AG09309 (cell line): ENCODE measurements around the gene FAM222B.

Experiments used
- DNase-seq: peaks from one replicate; pipeline ENCODE4 v3.0.0-alpha.2; 2010; ENCODE audit warnings: low read depth
- H3K4me3 ChIP-seq: 2 replicates; pipeline ENCODE4 v1.5.1; 2011; ENCODE audit warnings: mild to moderate bottlenecking, low read depth, low read length, moderate library complexity; ENCODE audit not compliant: control insufficient read depth
- TF ChIP-seq, protein P1 (sequence below): IDR thresholded peaks from 2 replicates; pipeline ENCODE4 v1.5.1; 2011; ENCODE audit warnings: mild to moderate bottlenecking, low read depth, low read length, inconsistent platforms; ENCODE audit not compliant: insufficient read depth, control insufficient read depth; ENCODE audit errors: missing control alignments

The FAM222B gene

DNA sequence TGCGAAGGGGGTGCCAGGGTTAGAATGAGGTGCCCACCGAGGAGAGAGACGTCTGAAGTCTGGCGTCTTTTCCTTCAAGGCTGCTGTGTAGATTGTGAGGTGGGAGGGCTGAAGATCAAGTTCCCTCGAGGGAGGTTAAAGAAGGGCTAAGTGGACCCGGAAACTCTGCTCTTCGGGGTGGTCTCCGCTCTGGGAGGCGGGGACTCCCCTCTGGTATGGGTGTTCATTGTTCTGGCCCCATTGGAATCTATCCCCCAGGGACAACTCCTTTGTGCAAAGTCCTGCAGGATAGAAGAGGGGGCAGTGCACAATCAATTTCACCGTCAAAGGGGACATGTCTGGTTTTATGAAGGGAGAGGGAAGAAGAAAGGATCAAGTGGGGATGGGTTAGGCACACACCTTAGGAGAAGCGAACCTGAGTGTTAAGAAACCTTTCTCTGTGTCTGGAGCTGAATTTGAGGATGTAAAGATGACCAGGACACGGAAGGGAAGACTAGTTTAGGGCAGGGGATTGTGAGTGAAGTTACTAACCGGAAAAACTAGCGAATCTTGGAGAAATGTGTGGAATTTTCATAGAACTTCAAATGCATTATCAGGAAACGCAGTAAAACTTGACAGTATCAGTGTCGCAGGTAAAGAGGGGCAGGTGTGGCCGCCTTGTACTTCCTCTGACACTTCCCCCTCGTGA lies 124.1 kb downstream of the FAM222B start:
- DNase-seq = no peak
- H3K4me3 ChIP-seq = peak overlapping the region; percentile 58

DNA sequence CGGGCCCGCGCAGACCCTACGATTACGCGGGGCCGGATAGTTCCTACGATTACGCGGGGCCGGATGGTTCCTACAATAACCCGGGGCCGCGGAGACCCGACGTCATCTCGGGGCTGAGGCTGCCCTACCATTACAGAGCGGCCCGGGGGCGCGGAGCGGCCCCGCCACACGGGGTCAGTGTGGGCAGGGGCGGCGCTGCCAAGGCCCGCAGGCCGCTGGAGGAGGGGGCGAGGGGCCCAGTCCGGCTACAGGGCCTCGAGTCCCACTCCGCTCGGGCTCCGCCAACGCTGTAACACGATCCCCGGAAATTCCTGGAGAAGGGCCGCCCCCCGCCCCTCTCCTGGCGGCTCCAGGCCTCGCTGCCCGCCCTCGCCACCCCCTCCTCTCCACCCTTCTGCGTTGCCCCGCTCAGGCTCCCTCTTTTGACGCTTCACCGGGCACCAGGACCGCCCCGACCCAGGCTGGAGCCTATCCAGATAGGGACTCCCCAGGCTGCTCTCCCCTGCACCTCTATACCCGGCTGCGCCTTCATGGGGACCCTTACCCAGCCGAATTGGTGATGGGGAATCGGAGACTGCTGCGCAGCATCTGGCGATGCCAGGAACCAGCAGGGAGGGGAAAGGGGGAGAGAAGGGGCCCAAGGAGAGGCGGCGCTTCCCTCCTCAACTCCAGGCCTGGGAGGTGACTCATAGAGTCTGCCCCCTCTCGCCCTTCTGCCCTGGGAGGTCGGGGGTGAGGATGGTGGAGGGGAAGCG lies 124.8 kb downstream of the FAM222B start, which contains the start of gene RAB34:
Gene RAB34 (minus strand): TSS at position 291 of the 755 bp plus-strand sequence. CDS start 602 bp downstream, outside the sequence.
- peak; percentile 52 for DNase-seq
- TF ChIP-seq, protein P1, sequence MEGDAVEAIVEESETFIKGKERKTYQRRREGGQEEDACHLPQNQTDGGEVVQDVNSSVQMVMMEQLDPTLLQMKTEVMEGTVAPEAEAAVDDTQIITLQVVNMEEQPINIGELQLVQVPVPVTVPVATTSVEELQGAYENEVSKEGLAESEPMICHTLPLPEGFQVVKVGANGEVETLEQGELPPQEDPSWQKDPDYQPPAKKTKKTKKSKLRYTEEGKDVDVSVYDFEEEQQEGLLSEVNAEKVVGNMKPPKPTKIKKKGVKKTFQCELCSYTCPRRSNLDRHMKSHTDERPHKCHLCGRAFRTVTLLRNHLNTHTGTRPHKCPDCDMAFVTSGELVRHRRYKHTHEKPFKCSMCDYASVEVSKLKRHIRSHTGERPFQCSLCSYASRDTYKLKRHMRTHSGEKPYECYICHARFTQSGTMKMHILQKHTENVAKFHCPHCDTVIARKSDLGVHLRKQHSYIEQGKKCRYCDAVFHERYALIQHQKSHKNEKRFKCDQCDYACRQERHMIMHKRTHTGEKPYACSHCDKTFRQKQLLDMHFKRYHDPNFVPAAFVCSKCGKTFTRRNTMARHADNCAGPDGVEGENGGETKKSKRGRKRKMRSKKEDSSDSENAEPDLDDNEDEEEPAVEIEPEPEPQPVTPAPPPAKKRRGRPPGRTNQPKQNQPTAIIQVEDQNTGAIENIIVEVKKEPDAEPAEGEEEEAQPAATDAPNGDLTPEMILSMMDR = peak; percentile 13
- H3K4me3 ChIP-seq = peak within 1 kb of the TSS; percentile 58

More for the DNA sequence above, 124.1 kb downstream of the FAM222B start:
- TF ChIP-seq, protein P1 = no peak

DNA sequence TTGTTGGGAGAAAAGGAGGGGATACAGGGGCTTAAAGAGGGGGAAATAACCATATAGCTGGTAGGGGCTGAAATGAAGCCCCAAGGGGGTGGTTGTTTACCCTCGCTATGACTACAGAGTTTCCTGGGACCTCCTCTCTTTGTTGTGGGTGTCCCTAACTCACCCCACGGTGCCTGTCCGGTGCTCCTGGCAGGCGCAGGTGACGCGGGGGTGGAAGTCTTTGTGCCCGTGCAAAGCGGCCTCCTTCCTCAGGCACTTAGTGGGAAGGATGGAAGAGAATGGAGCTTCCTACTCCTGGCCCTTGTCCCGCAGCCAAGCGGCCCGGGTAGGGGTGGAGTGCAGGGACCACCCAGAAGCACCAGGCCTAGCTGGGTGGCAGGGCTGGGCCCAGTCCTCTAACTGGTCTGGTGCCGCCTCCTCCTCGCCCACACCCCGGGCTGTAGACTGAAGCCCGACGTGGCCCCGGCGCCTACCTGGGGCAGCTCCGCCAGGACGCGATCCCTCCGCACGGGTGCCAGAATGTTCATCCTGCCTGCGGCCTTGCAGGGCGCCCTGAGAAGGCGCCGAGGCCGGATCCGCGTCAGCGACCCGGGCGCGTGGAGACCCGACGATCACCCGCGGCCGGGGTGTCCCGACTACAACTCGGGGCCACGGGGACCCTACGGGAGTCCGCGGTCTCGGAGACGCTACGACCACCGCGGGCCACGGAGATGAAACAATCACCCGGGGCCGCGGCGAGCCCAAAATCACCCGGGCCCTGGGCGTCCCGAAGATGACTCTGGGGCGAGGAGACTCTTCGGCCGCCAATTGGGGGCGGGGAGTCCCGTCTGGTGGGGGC lies 125.6 kb downstream of the FAM222B start:
- H3K4me3 ChIP-seq = peak overlapping the region; percentile 58
- TF ChIP-seq, protein P1 = no peak
- DNase-seq = no peak

DNA sequence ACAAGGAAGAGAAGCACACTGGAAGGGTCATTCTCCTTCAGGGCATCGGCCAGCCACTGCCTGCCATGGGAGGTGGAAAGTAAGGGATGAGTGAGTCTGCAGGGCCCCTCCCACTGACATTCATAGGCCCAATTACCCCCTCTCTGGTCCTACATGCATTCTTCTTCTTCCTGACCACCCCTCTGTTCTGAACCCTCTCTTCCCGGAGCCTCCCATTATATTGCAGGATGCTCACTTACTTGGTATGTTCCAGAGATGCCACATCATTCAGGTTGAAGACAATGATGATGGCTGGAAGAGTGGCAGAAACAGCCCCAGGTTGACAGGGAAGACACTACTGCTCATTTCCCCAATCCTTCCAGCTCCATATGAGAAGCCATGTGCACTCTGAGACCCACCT lies 127.4 kb downstream of the FAM222B start:
- TF ChIP-seq, protein P1 = no peak
- no peak for DNase-seq
- no peak overlapping the region for H3K4me3 ChIP-seq

DNA sequence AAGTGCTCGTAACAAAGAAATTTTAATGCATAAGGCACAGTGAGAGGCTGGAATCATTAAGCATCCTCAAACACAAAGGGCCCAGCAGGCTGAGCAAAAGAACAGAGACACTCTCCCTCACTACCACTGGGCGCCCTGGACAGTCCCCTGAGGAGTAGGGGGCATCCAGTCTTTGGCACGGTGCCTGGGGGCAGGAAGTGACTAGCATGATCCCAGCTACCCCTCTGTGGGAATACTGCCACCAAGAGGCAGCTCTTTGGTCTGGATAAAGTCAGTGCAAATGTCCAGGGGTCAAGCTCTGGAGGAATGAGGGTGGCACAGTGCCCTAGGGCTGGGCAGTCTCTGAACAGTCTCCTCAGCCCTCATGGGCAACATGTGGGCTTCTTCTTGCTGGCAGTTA lies 128.3 kb downstream of the FAM222B start:
- no peak overlapping the region for H3K4me3 ChIP-seq
- TF ChIP-seq, protein P1 = no peak
- no peak for DNase-seq

DNA sequence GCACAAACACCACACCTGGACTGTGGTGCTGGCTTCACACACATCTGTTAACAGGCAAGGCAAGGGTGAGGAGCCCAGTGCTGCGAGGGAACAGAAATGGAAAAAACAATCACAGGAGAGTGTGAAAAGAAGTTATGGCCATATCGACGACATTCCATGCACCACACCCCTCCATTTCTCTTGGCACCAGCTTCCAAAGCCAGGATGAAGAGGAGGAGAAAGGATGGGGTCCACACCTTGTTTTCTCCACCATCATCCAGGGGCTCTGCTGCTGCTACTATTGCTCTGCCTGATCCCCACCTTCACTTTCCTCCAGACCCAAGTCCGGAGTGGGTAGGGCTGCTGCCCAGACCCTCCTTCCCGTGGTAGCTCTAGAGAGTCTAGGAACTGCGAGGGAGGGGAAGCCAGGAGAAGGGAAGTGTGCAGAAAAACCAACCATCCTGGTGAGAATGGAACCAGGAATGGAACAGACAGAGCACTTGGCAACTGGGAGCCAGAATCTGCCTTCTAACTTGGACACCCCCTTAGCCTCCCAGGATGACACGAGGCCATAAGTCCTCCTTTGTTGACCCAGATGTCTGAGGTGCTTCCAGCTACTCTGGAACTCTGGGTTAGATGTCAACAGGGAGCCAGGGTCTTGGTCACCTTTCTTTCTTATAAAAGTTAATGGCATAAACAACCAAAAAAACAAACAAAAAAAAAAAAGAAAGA lies 129.7 kb downstream of the FAM222B start:
- TF ChIP-seq, protein P1 = no peak
- no peak overlapping the region for H3K4me3 ChIP-seq
- DNase-seq = no peak
